Measurements from ENCODE around the gene TRIP11. TPM values are rescaled to one million over a fixed set of nuclear protein-coding genes. Genes with fewer than 3 reads are reported as not detected.

Gene TRIP11
- total RNA-seq, 1 experiment from 2014 or later: 37.3 TPM

DNA sequence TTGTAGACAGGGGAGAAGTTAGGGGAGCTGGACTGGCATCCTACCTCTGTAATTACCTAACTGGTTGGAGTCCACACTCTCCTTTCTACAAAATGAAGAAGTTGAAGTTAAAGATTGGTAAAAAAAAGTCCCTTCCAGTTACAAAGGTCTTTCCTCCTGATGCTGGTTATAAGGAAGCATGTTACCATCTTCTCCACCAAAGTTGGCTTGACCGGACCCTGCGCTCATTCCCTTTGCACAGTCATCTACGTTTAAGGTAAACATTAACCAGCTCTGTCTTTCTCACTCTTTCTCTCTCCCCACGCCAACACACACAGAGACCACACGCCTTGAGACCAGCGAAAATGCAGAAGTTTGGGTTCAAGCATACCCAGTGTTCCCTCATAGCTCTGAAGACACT is 104.3 kb downstream of the TRIP11 start:
- Histone ChIP-seq H3K36me3 (ENCODE audit: control insufficient read depth, insufficient read depth, low read length) (no peaks in the 10 kb centered on the region), H3K4me1 (ENCODE audit: control insufficient read depth, insufficient read depth, low read length) (no peaks in the 10 kb centered on the region), H3K9me3 (ENCODE audit: control insufficient read depth, insufficient read depth, low read depth, low read length) (no peaks in the 10 kb centered on the region), H3K27me3 (ENCODE audit: control insufficient read depth, insufficient read depth, low read length) (no peaks in the 10 kb centered on the region), H3K27ac (ENCODE audit: low read length) (no peak overlapping the region), H3K4me3 (ENCODE audit: low read depth in 2 of 2, low read length in 2 of 2) (no peak overlapping the region)
- ATAC-seq (no peak), DNase-seq (ENCODE audit: low read depth, low spot score) (no peak)
- ChIA-PET POLR2A (no interaction called here), CTCF (no interaction called here)
- in situ Hi-C loops (cut with HindIII; ENCODE audit: low pct_unique_long_range_greater_than_20kb, low sequenced_read_pairs): no loop called here
- no TSS peak for BruUV-seq (replicated peaks)
- no peak for TF ChIP-seq POLR2AphosphoS5 (IDR thresholded peaks at IDR 0.05; ENCODE audit: low read depth, low read length)
- intact Hi-C loops (cut with micrococcal nuclease; ENCODE audit: unreplicated experiment): no loop called here

DNA sequence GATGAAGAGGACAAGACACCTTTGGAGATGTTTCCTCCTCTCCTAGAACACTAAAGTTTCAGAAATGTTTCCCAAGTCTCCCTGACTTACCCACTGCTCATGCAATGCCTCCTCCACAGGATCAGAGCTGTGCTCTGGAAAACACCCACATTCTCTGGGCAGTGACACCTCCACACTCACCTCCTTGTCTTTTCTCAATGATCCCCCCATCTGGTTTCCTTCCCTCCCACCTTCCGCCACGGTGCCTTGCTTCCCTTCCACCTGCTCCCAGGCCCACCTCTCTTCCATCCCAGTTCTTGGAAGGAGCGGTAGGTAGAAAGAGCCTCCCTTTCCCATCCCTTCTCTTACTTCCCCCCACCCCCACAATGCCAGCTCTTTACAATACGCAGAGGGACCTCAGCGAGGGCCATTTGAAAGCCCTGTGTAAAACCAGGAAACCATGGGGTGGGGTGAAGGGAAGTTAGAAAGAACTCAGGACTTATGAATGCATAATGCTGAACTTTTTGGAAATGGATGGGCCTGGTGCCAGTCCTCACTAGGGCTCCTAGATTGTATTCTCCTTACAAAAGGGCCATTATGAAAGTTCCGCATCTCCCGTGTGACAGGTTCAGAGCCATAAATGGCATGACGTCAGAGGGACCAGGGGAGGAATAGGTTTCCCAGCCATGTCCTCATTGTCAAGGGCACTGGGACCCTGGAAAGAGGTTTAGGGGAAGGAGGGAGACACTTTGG is 105.1 kb downstream of the TRIP11 start:
- intact Hi-C loops (cut with micrococcal nuclease; ENCODE audit: unreplicated experiment): no loop called here
- Histone ChIP-seq H3K9me3 (ENCODE audit: control insufficient read depth, insufficient read depth, low read depth, low read length) (no peaks in the 10 kb centered on the region), H3K4me1 (ENCODE audit: control insufficient read depth, insufficient read depth, low read length) (no peaks in the 10 kb centered on the region), H3K27ac (ENCODE audit: low read length) (no peak overlapping the region), H3K27me3 (ENCODE audit: control insufficient read depth, insufficient read depth, low read length) (no peaks in the 10 kb centered on the region), H3K4me3 (ENCODE audit: low read depth in 2 of 2, low read length in 2 of 2) (no peak overlapping the region), H3K36me3 (ENCODE audit: control insufficient read depth, insufficient read depth, low read length) (no peaks in the 10 kb centered on the region)
- DNase-seq (ENCODE audit: low read depth, low spot score): no peak
- BruUV-seq (replicated peaks): no TSS peak
- CTCF ChIA-PET: no interaction called here
- POLR2A ChIA-PET: no interaction called here
- TF ChIP-seq POLR2AphosphoS5 (IDR thresholded peaks at IDR 0.05; ENCODE audit: low read depth, low read length): no peak
- no peak for TF ChIP-seq SIN3A (IDR thresholded peaks at IDR 0.05; ENCODE audit: borderline replicate concordance, insufficient read depth, low read depth, low read length)
- TF ChIP-seq, protein P1, sequence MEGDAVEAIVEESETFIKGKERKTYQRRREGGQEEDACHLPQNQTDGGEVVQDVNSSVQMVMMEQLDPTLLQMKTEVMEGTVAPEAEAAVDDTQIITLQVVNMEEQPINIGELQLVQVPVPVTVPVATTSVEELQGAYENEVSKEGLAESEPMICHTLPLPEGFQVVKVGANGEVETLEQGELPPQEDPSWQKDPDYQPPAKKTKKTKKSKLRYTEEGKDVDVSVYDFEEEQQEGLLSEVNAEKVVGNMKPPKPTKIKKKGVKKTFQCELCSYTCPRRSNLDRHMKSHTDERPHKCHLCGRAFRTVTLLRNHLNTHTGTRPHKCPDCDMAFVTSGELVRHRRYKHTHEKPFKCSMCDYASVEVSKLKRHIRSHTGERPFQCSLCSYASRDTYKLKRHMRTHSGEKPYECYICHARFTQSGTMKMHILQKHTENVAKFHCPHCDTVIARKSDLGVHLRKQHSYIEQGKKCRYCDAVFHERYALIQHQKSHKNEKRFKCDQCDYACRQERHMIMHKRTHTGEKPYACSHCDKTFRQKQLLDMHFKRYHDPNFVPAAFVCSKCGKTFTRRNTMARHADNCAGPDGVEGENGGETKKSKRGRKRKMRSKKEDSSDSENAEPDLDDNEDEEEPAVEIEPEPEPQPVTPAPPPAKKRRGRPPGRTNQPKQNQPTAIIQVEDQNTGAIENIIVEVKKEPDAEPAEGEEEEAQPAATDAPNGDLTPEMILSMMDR (IDR thresholded peaks at IDR 0.05): no peak
- TF ChIP-seq, protein P2, sequence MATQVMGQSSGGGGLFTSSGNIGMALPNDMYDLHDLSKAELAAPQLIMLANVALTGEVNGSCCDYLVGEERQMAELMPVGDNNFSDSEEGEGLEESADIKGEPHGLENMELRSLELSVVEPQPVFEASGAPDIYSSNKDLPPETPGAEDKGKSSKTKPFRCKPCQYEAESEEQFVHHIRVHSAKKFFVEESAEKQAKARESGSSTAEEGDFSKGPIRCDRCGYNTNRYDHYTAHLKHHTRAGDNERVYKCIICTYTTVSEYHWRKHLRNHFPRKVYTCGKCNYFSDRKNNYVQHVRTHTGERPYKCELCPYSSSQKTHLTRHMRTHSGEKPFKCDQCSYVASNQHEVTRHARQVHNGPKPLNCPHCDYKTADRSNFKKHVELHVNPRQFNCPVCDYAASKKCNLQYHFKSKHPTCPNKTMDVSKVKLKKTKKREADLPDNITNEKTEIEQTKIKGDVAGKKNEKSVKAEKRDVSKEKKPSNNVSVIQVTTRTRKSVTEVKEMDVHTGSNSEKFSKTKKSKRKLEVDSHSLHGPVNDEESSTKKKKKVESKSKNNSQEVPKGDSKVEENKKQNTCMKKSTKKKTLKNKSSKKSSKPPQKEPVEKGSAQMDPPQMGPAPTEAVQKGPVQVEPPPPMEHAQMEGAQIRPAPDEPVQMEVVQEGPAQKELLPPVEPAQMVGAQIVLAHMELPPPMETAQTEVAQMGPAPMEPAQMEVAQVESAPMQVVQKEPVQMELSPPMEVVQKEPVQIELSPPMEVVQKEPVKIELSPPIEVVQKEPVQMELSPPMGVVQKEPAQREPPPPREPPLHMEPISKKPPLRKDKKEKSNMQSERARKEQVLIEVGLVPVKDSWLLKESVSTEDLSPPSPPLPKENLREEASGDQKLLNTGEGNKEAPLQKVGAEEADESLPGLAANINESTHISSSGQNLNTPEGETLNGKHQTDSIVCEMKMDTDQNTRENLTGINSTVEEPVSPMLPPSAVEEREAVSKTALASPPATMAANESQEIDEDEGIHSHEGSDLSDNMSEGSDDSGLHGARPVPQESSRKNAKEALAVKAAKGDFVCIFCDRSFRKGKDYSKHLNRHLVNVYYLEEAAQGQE (IDR thresholded peaks at IDR 0.05; ENCODE audit: insufficient read depth in 1 of 2, low read depth in 2 of 2, low read length in 1 of 2): no peak
- TF ChIP-seq TCF7L2 (IDR thresholded peaks at IDR 0.05; ENCODE audit: low read depth, low read length): no peak
- no peak for ATAC-seq
- in situ Hi-C loops (cut with HindIII; ENCODE audit: low pct_unique_long_range_greater_than_20kb, low sequenced_read_pairs): no loop called here

DNA sequence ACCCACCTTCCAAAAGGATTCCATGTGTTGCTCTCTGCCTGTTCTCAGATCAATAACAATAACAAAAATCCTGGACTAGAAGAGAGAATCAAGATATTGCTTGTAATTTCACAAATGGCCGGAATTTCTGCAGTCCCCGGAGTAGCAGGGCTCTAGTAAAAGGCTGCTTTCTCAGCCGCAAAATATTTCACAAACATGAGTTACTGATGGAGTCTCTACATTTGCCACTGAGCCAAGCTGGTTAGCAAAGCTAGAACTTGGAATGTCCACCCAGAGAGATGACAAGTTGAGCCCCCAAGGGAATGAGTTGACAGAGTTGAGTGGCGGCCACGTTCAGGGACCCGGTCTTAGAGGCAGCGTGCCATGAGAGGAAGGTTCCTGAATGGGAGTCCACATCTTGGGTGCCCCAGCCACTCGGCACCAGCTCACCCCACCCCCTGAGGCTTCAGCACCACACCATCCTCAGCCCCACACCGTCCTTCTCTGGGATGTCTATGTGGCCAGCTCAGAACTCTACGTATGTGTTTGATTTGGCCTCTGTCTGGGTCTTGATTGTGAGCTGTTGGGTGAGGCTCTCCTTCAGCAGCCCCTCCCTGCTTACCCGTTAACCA is 108.3 kb downstream of the TRIP11 start:
- no TSS peak for BruUV-seq (replicated peaks)
- CTCF ChIA-PET: no interaction called here
- ATAC-seq (no peak), DNase-seq (ENCODE audit: low read depth, low spot score) (no peak)
- Histone ChIP-seq H3K4me3 (ENCODE audit: low read depth in 2 of 2, low read length in 2 of 2) (no peak overlapping the region), H3K27me3 (ENCODE audit: control insufficient read depth, insufficient read depth, low read length) (no peaks in the 10 kb centered on the region), H3K36me3 (ENCODE audit: control insufficient read depth, insufficient read depth, low read length) (no peaks in the 10 kb centered on the region), H3K4me1 (ENCODE audit: control insufficient read depth, insufficient read depth, low read length) (no peaks in the 10 kb centered on the region), H3K9me3 (ENCODE audit: control insufficient read depth, insufficient read depth, low read depth, low read length) (no peaks in the 10 kb centered on the region), H3K27ac (ENCODE audit: low read length) (no peak overlapping the region)
- POLR2A ChIA-PET: interaction anchor here (0.9 kb wide), 1 partner anchor 190 kb away, joined by 4 read pairs; the partner anchor contains the start of genes CPSF2 and NDUFB1
- intact Hi-C loops (cut with micrococcal nuclease; ENCODE audit: unreplicated experiment) (no loop called here), in situ Hi-C loops (cut with HindIII; ENCODE audit: low pct_unique_long_range_greater_than_20kb, low sequenced_read_pairs) (no loop called here)
- TF ChIP-seq, protein P1 (IDR thresholded peaks at IDR 0.05): no peak
- no peak for TF ChIP-seq TCF7L2 (IDR thresholded peaks at IDR 0.05; ENCODE audit: low read depth, low read length)
- TF ChIP-seq SIN3A (IDR thresholded peaks at IDR 0.05; ENCODE audit: borderline replicate concordance, insufficient read depth, low read depth, low read length): no peak
- no peak for TF ChIP-seq POLR2AphosphoS5 (IDR thresholded peaks at IDR 0.05; ENCODE audit: low read depth, low read length)
- TF ChIP-seq, protein P2 (IDR thresholded peaks at IDR 0.05; ENCODE audit: insufficient read depth in 1 of 2, low read depth in 2 of 2, low read length in 1 of 2): no peak

Measured in Panc1 (cell line).